ENCODE data around the gene MAT1A. TPM values are rescaled to one million over a fixed set of nuclear protein-coding genes. Genes with fewer than 3 reads are reported as not detected.
"Not testable (repeated sequence)": the region's sequence is repeated elsewhere in the genome, so short reads cannot be mapped to it uniquely, and the experiment has no call there.

The MAT1A gene
- total RNA-seq, 2 donors from 2014 or later, result 0.53 to 0.58 TPM

DNA sequence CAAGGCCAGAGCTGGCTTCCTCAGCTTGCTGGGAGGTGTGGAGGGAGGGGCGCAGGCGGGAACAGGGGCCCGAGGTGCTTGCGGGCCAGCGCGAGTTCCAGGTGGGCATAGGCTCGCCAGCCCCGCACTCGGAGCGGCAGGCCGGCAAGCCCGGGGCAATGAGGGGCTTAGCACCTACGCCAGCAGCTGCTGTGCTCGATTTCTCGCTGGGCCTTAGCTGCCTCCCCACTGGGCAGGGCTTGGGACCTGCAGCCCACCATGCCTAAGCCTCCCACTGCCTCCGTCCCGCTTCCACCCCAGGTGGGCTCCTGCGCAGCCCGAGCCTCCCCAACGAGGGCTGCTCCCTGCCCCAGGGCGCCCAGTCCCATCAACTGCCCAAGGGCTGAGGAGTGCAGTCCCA, 25.9 kb upstream of the MAT1A start:
- Mint-ChIP-seq H3K27ac (no peak overlapping the region), H3K4me1 (no peaks in the 10 kb centered on the region), H3K4me3 (no peak overlapping the region), H3K9me3 (no peaks in the 10 kb centered on the region), H3K27me3 (ENCODE audit: insufficient read depth) (peaks cover 2% of the 10 kb centered on the region), H3K36me3 (ENCODE audit: low read depth) (no peaks in the 10 kb centered on the region)
- WGBS, 2 experiments (ENCODE audit: insufficient coverage in 1 of 2, insufficient read length in 1 of 2), result 97 to 100% methylated on average over 8 to 21 of the region's 21 CpGs
- Histone ChIP-seq H3K36me3 (ENCODE audit: control insufficient read depth, insufficient read depth, low read length) (no peaks in the 10 kb centered on the region), H3K9ac (ENCODE audit: extremely low read depth, low read length, poor library complexity, severe bottlenecking) (no peak overlapping the region), H3K27ac (ENCODE audit: low read depth, low read length) (no peak overlapping the region), H3K27me3 (ENCODE audit: control insufficient read depth, insufficient read depth, low read length, poor library complexity, severe bottlenecking) (no peaks in the 10 kb centered on the region), H3K4me1 (ENCODE audit: control insufficient read depth, insufficient read depth, low read length) (no peaks in the 10 kb centered on the region), H3K9me3 (ENCODE audit: control insufficient read depth, low read length) (no peaks in the 10 kb centered on the region), H3K4me3 (ENCODE audit: low read length) (no peak overlapping the region)
- TF ChIP-seq, protein P1, sequence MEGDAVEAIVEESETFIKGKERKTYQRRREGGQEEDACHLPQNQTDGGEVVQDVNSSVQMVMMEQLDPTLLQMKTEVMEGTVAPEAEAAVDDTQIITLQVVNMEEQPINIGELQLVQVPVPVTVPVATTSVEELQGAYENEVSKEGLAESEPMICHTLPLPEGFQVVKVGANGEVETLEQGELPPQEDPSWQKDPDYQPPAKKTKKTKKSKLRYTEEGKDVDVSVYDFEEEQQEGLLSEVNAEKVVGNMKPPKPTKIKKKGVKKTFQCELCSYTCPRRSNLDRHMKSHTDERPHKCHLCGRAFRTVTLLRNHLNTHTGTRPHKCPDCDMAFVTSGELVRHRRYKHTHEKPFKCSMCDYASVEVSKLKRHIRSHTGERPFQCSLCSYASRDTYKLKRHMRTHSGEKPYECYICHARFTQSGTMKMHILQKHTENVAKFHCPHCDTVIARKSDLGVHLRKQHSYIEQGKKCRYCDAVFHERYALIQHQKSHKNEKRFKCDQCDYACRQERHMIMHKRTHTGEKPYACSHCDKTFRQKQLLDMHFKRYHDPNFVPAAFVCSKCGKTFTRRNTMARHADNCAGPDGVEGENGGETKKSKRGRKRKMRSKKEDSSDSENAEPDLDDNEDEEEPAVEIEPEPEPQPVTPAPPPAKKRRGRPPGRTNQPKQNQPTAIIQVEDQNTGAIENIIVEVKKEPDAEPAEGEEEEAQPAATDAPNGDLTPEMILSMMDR (conservative IDR thresholded peaks at IDR 0.05), result no peak
- DNase-seq, result no peak

DNA sequence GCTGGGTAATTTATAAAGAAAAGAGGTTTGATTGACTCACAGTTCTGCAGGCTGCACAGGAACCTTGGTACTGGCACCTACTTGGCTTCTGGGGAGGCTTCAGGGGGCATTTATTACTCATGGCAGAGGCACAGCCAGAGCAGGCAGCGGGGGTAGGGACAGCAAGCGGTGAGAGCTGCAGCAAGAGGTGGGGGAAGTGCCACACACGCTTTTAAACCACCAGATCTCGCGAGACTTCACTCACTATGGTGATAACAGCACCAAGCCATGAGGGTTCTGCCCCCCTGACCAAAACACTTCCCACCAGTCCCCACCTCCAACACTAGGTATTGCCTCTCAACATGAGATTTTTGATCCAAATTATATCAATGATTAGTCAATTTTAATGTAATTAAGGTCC, 24.1 kb upstream of the MAT1A start:
- peaks cover 2% of the 10 kb centered on the region for H3K27me3 Mint-ChIP-seq (ENCODE audit: insufficient read depth)
- Histone ChIP-seq H3K27me3 (ENCODE audit: control insufficient read depth, insufficient read depth, low read length, poor library complexity, severe bottlenecking) (no peaks in the 10 kb centered on the region), H3K9ac (ENCODE audit: extremely low read depth, low read length, poor library complexity, severe bottlenecking) (no peak overlapping the region), H3K4me3 (ENCODE audit: low read length) (no peak overlapping the region), H3K27ac (ENCODE audit: low read depth, low read length) (no peak overlapping the region), H3K9me3 (ENCODE audit: control insufficient read depth, low read length) (no peaks in the 10 kb centered on the region), H3K4me1 (ENCODE audit: control insufficient read depth, insufficient read depth, low read length) (no peaks in the 10 kb centered on the region), H3K36me3 (ENCODE audit: control insufficient read depth, insufficient read depth, low read length) (no peaks in the 10 kb centered on the region)
- TF ChIP-seq, protein P1 (conservative IDR thresholded peaks at IDR 0.05), result no peak
- no peak overlapping the region for H3K27ac Mint-ChIP-seq
- H3K4me1 Mint-ChIP-seq, result no peaks in the 10 kb centered on the region
- DNase-seq, result no peak
- WGBS, 2 experiments (ENCODE audit: insufficient coverage in 1 of 2, insufficient read length in 1 of 2), result 84% methylated on average over 5 of the region's 5 CpGs; no CpG with 5 or more reads in 1 of the 2 experiments
- no peak overlapping the region for H3K4me3 Mint-ChIP-seq
- no peaks in the 10 kb centered on the region for H3K36me3 Mint-ChIP-seq (ENCODE audit: low read depth)
- H3K9me3 Mint-ChIP-seq, result peaks cover 8% of the 10 kb centered on the region

- H3K4me1 ChIP-seq (ENCODE audit: control insufficient read depth, insufficient read depth, low read length); DNase-seq; H3K27ac ChIP-seq (ENCODE audit: low read depth, low read length); H3K4me3 Mint-ChIP-seq; H3K4me1 Mint-ChIP-seq; H3K27ac Mint-ChIP-seq; H3K27me3 ChIP-seq (ENCODE audit: control insufficient read depth, insufficient read depth, low read length, poor library complexity, severe bottlenecking); H3K9me3 ChIP-seq (ENCODE audit: control insufficient read depth, low read length); H3K36me3 Mint-ChIP-seq (ENCODE audit: low read depth); H3K36me3 ChIP-seq (ENCODE audit: control insufficient read depth, insufficient read depth, low read length); H3K4me3 ChIP-seq (ENCODE audit: low read length); H3K9ac ChIP-seq (ENCODE audit: extremely low read depth, low read length, poor library complexity, severe bottlenecking): not testable (repeated sequence)
- peaks cover 50% of the 10 kb centered on the region for H3K9me3 Mint-ChIP-seq
- peaks cover 11% of the 10 kb centered on the region for H3K27me3 Mint-ChIP-seq (ENCODE audit: insufficient read depth)
- WGBS, 2 experiments (ENCODE audit: insufficient coverage in 1 of 2, insufficient read length in 1 of 2), result 76 to 87% methylated on average over 2 to 3 of the region's 3 CpGs
Observed at GRCh38 chr10:80305989-80306388, 16.5 kb upstream of the MAT1A start.

DNA sequence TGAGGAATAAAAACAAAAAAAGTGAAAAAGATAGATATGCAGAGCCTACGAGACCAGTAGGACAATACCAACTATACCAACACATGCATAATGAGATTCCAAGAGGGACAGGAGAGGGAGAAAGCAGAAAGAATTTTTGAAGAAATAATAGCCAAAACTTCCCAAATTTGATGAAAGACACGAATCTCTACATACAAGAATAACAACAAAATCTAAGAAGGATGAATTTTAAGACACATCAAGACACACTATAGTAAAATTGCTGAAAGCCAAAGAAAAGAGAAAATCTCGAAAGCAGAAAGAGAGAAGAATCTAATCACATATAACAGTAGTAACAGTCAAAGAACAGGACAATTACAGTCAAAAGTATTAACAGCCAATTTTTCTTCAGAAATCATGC, 7.5 kb upstream of the MAT1A start:
- peaks cover 4% of the 10 kb centered on the region for H3K27me3 Mint-ChIP-seq (ENCODE audit: insufficient read depth)
- Histone ChIP-seq H3K4me3 (ENCODE audit: low read length) (no peak overlapping the region), H3K27me3 (ENCODE audit: control insufficient read depth, insufficient read depth, low read length, poor library complexity, severe bottlenecking) (no peaks in the 10 kb centered on the region), H3K36me3 (ENCODE audit: control insufficient read depth, insufficient read depth, low read length) (no peaks in the 10 kb centered on the region), H3K9me3 (ENCODE audit: control insufficient read depth, low read length) (peaks cover 14% of the 10 kb centered on the region), H3K9ac (ENCODE audit: extremely low read depth, low read length, poor library complexity, severe bottlenecking) (no peak overlapping the region), H3K4me1 (ENCODE audit: control insufficient read depth, insufficient read depth, low read length) (no peaks in the 10 kb centered on the region), H3K27ac (ENCODE audit: low read depth, low read length) (no peak overlapping the region)
- WGBS, 2 experiments (ENCODE audit: insufficient coverage in 1 of 2, insufficient read length in 1 of 2), result 100% methylated on average over 1 of the region's 3 CpGs; no CpG with 5 or more reads in 1 of the 2 experiments
- TF ChIP-seq, protein P1 (conservative IDR thresholded peaks at IDR 0.05), result no peak
- H3K4me1 Mint-ChIP-seq, result no peaks in the 10 kb centered on the region
- no peaks in the 10 kb centered on the region for H3K36me3 Mint-ChIP-seq (ENCODE audit: low read depth)
- peaks cover 4% of the 10 kb centered on the region for H3K9me3 Mint-ChIP-seq
- no peak overlapping the region for H3K27ac Mint-ChIP-seq
- no peak for DNase-seq
- no peak overlapping the region for H3K4me3 Mint-ChIP-seq
